GM20000 (cell line): ENCODE measurements around the gene NOS1AP.

ENCODE experiments used
- DNase-seq: peaks from one replicate; pipeline ENCODE4 v3.0.0; 2012; ENCODE audit warnings: low spot score
- CTCF ChIP-seq: IDR thresholded peaks from 2 replicates; pipeline ENCODE4 v1.5.1; 2012; ENCODE audit warnings: mild to moderate bottlenecking, control low read depth; ENCODE audit errors: extremely low read depth, missing control alignments

Gene NOS1AP

GRCh38 chr1:162310337-162310736 lies 240.8 kb downstream of the NOS1AP start:
- TF ChIP-seq CTCF: no peak
- DNase-seq: no peak

DNA sequence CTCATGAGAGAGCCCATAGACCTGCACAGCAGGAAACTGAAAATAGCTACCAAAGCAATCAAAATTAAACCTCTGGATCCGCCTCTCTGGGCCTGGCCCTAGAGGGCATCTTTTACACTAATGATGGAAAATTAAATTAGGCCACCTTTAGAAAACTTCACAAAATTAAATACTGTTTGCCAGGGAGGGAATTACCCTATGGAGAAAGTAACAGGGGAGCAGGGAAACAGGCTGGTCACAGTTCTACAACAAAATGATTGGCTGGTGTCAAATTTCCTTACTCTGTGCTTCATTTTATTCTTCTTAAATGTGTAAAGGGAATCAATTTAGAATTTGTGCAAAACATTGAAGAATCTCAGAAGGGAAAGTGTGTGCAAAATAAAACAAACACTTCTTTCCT lies 244.7 kb downstream of the NOS1AP start:
- no peak for DNase-seq

DNA sequence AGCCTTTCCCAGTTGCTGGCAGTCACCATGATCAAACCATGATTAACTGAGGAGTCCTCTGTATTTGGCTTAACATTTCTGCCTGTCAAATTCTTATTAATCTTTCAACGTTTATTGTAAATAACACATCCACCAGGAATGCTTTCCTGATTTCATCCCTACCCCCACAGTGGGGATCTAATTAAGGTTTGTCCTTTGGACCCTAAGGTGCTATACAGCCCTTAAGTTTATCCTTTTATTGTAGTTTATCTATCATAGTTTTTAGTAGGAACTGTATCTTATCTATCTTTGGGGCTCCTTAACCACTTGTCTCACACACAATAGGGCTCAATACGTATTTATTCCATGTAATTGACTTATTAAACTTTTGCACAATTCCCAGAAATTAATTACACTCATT lies 246.2 kb downstream of the NOS1AP start:
- no peak for TF ChIP-seq CTCF
- DNase-seq: no peak

More for the DNA sequence above, 244.7 kb downstream of the NOS1AP start:
- no peak for TF ChIP-seq CTCF

DNA sequence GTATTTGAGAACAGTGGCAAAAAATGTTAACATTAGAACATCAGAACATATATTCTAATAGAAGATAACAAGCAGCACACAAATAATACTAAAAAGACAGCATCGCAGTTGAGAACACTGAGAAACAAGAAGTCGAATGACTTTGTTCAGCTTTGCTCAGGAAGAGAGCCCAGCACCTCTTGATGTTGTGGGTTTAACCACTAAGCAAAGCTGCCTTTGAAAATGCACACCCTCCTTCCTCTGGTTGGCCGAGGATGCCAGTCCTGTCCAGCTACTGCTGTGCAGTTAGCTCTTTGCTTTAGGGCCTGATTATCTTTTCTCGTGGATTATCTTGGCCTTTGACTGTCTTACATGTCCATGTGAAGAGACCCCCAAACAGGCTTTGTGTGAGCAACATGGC lies 246.7 kb downstream of the NOS1AP start:
- no peak for TF ChIP-seq CTCF
- DNase-seq: no peak

GRCh38 chr1:162317621-162318020 lies 248.1 kb downstream of the NOS1AP start:
- DNase-seq: no peak
- no peak for TF ChIP-seq CTCF

DNA sequence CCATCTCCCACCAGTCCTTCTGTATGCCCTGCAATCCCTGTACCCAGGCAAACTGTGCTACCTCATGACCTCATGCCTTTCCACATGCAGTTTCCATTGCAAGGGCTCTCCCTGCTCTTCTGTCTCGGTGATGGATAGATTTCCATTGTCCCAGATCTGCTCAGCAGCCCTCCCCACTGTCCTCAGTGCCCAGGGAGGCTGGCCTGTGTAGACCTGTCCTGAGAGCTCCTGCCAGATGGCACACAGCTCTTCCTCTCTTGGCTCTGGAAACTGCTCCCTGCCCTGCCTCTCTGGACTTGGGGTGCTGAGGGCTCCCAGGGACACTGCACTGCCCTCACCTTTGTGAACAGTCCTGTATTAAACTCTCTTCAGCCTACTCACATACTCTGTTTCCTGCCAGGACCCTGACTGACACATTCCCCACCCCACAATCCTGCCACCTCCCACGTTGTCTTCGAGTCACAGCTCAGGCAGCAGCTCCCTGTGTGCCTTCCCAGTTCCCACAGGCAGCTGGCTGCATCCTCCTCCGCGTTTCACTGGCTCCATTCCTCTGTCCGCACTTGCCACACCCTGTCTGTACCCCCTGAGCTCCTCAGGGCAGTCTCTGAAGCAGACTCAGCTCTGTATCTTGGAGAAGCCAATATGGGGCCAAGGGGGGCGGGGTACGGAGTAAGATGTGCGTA lies 250.1 kb downstream of the NOS1AP start:
- no peak for DNase-seq
- no peak for TF ChIP-seq CTCF

DNA sequence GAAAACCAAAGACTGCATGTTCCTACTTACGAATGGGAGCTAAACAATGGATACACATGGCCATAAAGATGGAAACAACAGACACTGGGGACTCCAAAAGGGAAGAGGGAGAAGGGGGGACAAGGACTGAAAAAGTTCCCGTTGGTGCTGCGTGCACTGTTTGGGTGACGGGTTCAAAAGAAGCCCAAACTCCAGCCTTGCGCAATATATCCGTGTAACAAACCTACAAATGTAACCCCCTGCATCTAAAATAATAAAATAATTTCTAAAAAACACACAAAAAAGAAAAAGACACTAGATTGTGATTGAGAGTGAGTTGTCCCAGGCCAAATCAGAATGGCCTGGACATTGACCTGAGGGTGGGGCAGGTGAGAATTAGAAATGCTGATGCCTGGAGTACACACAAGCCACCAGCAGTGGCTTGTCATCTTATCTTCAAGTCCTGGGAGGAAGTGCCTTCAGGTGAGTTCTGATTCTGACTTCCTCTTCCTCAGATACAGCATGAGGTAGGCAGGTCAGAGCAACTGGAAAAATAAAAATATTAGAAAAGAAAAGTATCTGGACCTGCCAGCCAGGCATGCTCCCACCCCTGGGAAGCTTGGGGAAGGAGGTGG lies 252.4 kb downstream of the NOS1AP start:
- TF ChIP-seq CTCF: no peak
- no peak for DNase-seq
